Type B pancreatic cell (in vitro differentiated cells): Measurements from ENCODE around the gene STOM. TPM values are rescaled to one million over a fixed set of nuclear protein-coding genes. Genes with fewer than 3 reads are reported as not detected.

Experiments
- DNase-seq: peaks from one replicate; pipeline ENCODE4 v3.0.0; 2021; ENCODE audit warnings: mixed read lengths; ENCODE audit not compliant: unreplicated experiment; ENCODE audit errors: extremely low spot score
- H3K27ac Mint-ChIP-seq: 2 replicates; pipeline ENCODE4 v1.8.0; 2021; ENCODE audit warnings: mild to moderate bottlenecking, mixed read lengths
- H3K27me3 Mint-ChIP-seq: 2 replicates; pipeline ENCODE4 v1.8.0; 2021; ENCODE audit warnings: mixed read lengths
- H3K36me3 Mint-ChIP-seq: 2 replicates; pipeline ENCODE4 v1.8.0; 2021; ENCODE audit warnings: mixed read lengths
- H3K4me1 Mint-ChIP-seq: one replicate; pipeline ENCODE4 v1.8.0; 2021; ENCODE audit warnings: mixed read lengths; ENCODE audit not compliant: unreplicated experiment
- H3K4me3 Mint-ChIP-seq: 2 replicates; pipeline ENCODE4 v1.8.0; 2021; ENCODE audit warnings: mild to moderate bottlenecking, mixed read lengths
- H3K9me3 Mint-ChIP-seq: 2 replicates; pipeline ENCODE4 v1.8.0; 2021; ENCODE audit warnings: mixed read lengths
- total RNA-seq: library from RNA; stranded (reverse); gene quantifications from 2 replicates; pipeline ENCODE4 v1.2.1, GENCODE V29; 2021; ENCODE audit warnings: low replicate concordance
- TF ChIP-seq, protein P1 (sequence below): fragments of 200-600 bp; sonication (generic); conservative IDR thresholded peaks from 2 replicates; pipeline ENCODE4 v1.5.0; 2021; ENCODE audit warnings: antibody characterized with exemption, mild to moderate bottlenecking

Gene STOM
- total RNA-seq, 1 donor from 2014 or later: 30.7 TPM

DNA sequence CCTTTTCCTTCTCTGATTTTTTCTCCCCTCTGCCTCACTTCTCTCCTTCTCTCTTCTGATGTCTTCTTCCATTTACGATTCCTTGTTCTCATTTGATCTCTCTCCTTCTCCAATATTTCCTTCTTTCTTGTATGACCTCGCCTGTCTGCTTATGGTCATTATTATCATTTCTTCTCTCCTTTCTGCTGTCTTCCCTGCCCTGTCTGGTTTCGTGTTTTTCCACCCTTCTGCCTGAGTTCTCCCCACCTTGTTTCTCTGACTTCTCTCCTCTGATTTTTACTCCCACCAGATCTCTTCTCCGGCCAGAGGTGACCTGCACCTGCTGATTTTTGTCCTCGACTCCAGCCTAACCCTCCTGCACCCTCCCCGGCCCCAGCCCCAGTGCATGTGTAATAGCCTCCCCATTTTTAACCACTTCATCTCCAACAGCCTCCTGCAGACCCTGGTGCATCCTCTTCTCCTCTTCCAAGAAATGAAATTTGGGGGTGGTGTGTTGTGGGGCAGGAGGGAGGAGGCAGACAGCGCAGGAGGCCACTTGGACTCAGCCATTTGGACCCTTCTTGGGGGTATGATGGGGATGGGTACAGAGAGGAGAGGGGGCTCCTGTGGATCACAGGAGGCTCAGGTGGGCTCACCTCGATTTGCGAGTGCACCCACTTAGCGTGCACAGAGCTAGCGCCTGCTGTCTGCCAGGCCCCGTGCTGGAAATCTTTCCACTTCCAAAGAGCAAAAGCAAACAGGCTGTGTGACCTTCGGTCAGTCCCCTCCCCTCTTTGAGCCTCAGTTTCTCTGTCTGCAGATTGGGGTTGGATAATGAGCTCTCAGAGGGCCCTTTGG, 69.5 kb downstream of the STOM start:
- H3K9me3 Mint-ChIP-seq: no peaks in the 10 kb centered on the region
- peaks cover 6% of the 10 kb centered on the region for H3K36me3 Mint-ChIP-seq
- TF ChIP-seq, protein P1, sequence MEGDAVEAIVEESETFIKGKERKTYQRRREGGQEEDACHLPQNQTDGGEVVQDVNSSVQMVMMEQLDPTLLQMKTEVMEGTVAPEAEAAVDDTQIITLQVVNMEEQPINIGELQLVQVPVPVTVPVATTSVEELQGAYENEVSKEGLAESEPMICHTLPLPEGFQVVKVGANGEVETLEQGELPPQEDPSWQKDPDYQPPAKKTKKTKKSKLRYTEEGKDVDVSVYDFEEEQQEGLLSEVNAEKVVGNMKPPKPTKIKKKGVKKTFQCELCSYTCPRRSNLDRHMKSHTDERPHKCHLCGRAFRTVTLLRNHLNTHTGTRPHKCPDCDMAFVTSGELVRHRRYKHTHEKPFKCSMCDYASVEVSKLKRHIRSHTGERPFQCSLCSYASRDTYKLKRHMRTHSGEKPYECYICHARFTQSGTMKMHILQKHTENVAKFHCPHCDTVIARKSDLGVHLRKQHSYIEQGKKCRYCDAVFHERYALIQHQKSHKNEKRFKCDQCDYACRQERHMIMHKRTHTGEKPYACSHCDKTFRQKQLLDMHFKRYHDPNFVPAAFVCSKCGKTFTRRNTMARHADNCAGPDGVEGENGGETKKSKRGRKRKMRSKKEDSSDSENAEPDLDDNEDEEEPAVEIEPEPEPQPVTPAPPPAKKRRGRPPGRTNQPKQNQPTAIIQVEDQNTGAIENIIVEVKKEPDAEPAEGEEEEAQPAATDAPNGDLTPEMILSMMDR: no peak
- H3K27ac Mint-ChIP-seq: peak overlapping the region; percentile 52
- peak overlapping the region; percentile 90 for H3K4me3 Mint-ChIP-seq
- H3K4me1 Mint-ChIP-seq: peaks cover 39% of the 10 kb centered on the region
- DNase-seq: no peak
- H3K27me3 Mint-ChIP-seq: peaks cover 10% of the 10 kb centered on the region

DNA sequence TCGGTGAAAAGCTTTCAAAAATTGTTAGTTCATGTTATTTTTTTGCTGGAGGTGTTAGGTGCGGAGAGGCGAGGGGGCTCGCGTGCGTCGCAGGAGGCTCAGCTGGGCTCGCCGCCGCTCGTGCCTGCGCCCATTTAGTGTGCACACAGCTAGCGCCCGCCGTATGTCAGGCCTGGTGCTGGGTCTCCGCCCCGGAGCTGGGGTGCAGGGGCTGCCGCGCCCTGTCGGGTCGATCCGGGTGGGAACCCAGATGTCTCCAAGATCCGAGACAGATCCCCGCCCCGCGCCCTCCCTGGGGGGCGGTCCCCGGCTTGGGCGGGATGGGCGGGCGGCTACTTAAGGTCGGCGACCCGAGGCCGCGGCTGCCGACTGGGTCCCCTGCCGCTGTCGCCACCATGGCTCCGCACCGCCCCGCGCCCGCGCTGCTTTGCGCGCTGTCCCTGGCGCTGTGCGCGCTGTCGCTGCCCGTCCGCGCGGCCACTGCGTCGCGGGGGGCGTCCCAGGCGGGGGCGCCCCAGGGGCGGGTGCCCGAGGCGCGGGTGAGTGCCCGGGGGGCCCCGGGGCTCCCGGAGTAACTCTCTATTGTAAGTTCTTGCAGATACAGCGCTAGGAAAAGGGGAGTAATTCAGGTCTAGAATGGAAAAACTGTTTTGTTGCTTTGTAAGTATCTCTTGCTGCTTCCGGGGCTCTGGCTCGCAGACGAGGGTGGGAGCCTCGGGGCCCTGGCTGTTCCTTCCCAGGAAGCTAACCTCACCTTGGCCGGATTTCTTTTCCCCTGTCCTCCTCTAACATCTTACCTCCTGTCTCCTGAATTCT, 70.4 kb downstream of the STOM start:
- peaks cover 47% of the 10 kb centered on the region for H3K4me1 Mint-ChIP-seq

DNA sequence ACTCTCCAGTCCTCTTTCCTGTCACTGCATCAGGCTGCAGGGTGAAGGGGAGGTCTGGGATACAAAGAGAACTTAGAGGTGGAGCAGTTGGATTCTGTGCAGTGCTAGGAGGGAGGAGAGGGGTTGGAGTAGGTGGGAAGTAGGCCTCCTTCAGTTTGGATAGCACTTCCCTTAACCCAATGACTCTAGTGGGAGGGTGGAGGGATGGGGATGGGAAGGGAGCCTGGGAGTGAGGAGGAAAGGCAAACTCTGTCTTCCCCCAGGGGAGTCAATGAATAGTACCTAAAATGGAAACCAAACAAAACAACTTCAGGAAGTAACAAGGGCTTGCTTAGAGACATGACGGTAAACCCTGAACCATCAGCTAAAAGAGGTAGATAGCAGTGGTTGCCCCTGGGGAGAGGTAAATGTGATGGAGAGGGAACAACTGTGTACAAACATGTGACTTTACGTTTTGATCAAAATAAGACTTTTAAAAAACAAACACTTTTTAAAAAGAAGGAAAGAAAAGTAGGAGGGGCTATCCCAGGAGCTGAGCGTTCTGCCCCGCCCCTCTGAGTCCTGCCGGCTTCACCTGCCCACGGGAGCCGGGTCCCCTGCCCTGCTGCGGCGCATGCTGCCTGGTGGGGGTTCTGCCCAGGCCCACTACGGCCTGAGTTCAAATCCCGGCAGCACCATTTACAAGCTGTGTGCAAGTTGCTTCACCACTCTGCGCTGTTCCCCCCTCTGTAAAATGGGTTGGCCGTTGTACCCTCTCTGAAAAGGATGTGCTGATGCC, 71.2 kb downstream of the STOM start:
- no peaks in the 10 kb centered on the region for H3K9me3 Mint-ChIP-seq
- no peaks in the 10 kb centered on the region for H3K36me3 Mint-ChIP-seq
- peak overlapping the region; percentile 82 for H3K4me3 Mint-ChIP-seq
- H3K4me1 Mint-ChIP-seq: peaks cover 43% of the 10 kb centered on the region
- DNase-seq: no peak
- TF ChIP-seq, protein P1: no peak
- H3K27ac Mint-ChIP-seq: peak overlapping the region; percentile 27
- H3K27me3 Mint-ChIP-seq: peaks cover 10% of the 10 kb centered on the region

More for the DNA sequence above, 70.4 kb downstream of the STOM start:
- Mint-ChIP-seq H3K27me3 (peaks cover 10% of the 10 kb centered on the region), H3K9me3 (no peaks in the 10 kb centered on the region), H3K4me3 (peak overlapping the region; percentile 90), H3K27ac (peak overlapping the region; percentile 52), H3K36me3 (peaks cover 6% of the 10 kb centered on the region)
- DNase-seq: no peak
- TF ChIP-seq, protein P1: no peak

DNA sequence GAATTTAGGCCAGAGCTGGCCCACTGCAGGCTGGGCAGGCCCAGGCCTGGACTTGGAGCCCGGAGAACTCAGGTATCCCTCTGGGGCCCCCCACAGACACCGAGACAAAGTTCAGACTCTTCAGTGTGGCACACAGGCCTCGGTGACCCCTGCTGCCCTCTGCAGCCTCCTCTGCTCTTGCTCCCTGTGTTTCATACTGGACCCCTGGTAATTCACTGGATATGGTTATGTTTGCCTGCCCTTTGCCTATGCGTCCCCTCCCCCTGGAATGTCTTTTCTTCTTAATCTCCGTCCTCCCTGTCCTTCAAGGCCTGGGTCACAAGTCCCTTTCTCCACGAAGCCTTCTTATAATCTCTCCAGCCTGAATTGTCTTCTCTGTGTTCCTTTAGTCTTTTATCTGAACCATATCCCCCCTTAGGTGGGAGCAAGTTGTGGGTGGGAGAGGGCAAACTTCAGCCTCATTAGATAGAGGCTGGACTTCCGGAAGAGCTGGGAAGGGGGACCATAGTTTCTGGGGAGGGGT, 72.0 kb downstream of the STOM start:
- TF ChIP-seq, protein P1: no peak
- Mint-ChIP-seq H3K27me3 (peaks cover 10% of the 10 kb centered on the region), H3K27ac (peak overlapping the region; percentile 27), H3K4me3 (peak overlapping the region; percentile 82), H3K9me3 (no peaks in the 10 kb centered on the region), H3K36me3 (no peaks in the 10 kb centered on the region), H3K4me1 (peaks cover 39% of the 10 kb centered on the region)
- DNase-seq: no peak

DNA sequence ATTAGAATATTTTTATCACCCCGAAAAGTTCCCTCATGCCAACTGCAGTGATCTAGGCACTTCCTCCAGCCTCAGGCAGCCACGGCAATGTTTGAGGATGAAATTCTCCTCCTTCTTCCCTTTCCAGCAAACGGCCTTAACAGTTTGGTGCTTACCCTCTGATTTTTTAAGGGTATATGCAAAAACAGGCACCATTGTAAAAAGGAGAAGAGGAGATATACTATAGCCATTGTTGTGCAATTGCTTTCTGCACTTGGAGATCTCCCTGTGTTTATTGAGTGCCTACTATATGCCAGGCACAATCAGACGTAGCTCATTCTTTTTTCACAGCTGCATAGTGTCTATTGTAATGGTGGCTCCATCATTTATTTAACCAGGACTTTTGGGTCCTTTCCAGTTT, 72.7 kb downstream of the STOM start:
- no peaks in the 10 kb centered on the region for H3K36me3 Mint-ChIP-seq
- peaks cover 39% of the 10 kb centered on the region for H3K4me1 Mint-ChIP-seq
- no peaks in the 10 kb centered on the region for H3K9me3 Mint-ChIP-seq
- DNase-seq: no peak
- peaks cover 10% of the 10 kb centered on the region for H3K27me3 Mint-ChIP-seq
- H3K27ac Mint-ChIP-seq: no peak overlapping the region
- TF ChIP-seq, protein P1: no peak
- H3K4me3 Mint-ChIP-seq: peak overlapping the region; percentile 27
